HepG2 (cell line): ENCODE measurements around the gene EPO. TPM values are rescaled to one million over a fixed set of nuclear protein-coding genes. Genes with fewer than 3 reads are reported as not detected.
A peak's percentile ranks its signal among the peaks of the same experiment; 100 is the strongest.

Experiments
- ELF3 ChIP-seq: IDR thresholded peaks from 2 replicates; pipeline ENCODE4 v1.6.1; 2016; ENCODE audit warnings: missing genetic modification reagents, missing compliant biosample characterization
- FOSL1 ChIP-seq: sonication (generic); formaldehyde crosslinking; IDR thresholded peaks from 2 replicates; pipeline ENCODE4 v1.9.0; 2021; ENCODE audit warnings: missing genetic modification reagents, borderline replicate concordance
- GTF2F1 ChIP-seq: fragments of 150-350 bp; IDR thresholded peaks from 2 replicates; pipeline ENCODE4 v1.6.1; 2014; ENCODE audit warnings: low read length
- HOXA9 ChIP-seq: sonication (generic); formaldehyde crosslinking; IDR thresholded peaks from 2 replicates; pipeline ENCODE4 v1.8.1; 2022; ENCODE audit warnings: missing genetic modification reagents, mild to moderate bottlenecking, moderate library complexity, borderline replicate concordance
- IKZF4 ChIP-seq: sonication (generic); formaldehyde crosslinking; IDR thresholded peaks from 2 replicates; pipeline ENCODE4 v1.5.1; 2020; ENCODE audit warnings: borderline replicate concordance, mild to moderate bottlenecking, low read depth, missing genetic modification reagents; ENCODE audit errors: not compliant biosample characterization
- MAFG ChIP-seq: sonication (generic); formaldehyde crosslinking; IDR thresholded peaks from 2 replicates; pipeline ENCODE4 v1.5.1; 2020; ENCODE audit warnings: mild to moderate bottlenecking, missing genetic modification reagents
- MIER3 ChIP-seq: IDR thresholded peaks from 2 replicates; pipeline ENCODE4 v1.6.1; 2016; ENCODE audit warnings: missing compliant biosample characterization, borderline replicate concordance
- NR1H2 ChIP-seq: sonication (generic); formaldehyde crosslinking; IDR thresholded peaks from 2 replicates; pipeline ENCODE4 v1.8.1; 2022; ENCODE audit warnings: low read depth, missing genetic modification reagents, borderline replicate concordance
- NRL ChIP-seq: sonication (generic); formaldehyde crosslinking; IDR thresholded peaks from 2 replicates; pipeline ENCODE4 v1.5.0; 2020; ENCODE audit warnings: missing genetic modification reagents, mild to moderate bottlenecking, moderate library complexity, borderline replicate concordance
- REL ChIP-seq: sonication (generic); formaldehyde crosslinking; conservative IDR thresholded peaks from 2 replicates; pipeline ENCODE4 v1.8.0; 2022; ENCODE audit warnings: mild to moderate bottlenecking, missing genetic modification reagents, moderate library complexity
- SALL2 ChIP-seq: sonication (generic); formaldehyde crosslinking; IDR thresholded peaks from 2 replicates; pipeline ENCODE4 v1.8.1; 2023; ENCODE audit warnings: mild to moderate bottlenecking, missing genetic modification reagents, inconsistent platforms
- SAP130 ChIP-seq: IDR thresholded peaks from 2 replicates; pipeline ENCODE4 v1.6.1; 2016; ENCODE audit warnings: low read depth
- SMC3 ChIP-seq: IDR thresholded peaks from 2 replicates; pipeline ENCODE4 v1.6.1; 2011; ENCODE audit warnings: low read length, improper control_type of control experiment
- THAP8 ChIP-seq: sonication (generic); formaldehyde crosslinking; IDR thresholded peaks from 2 replicates; pipeline ENCODE4 v1.5.1; 2020; ENCODE audit warnings: missing genetic modification reagents, mild to moderate bottlenecking, borderline replicate concordance
- TP53 ChIP-seq: sonication (generic); formaldehyde crosslinking; conservative IDR thresholded peaks from 2 replicates; pipeline ENCODE4 v1.4.0; 2020; ENCODE audit warnings: missing genetic modification reagents
- ZFP82 ChIP-seq: sonication (generic); formaldehyde crosslinking; IDR thresholded peaks from 2 replicates; pipeline ENCODE4 v1.5.1; 2020; ENCODE audit warnings: mild to moderate bottlenecking, missing genetic modification reagents, borderline replicate concordance
- ZHX2 ChIP-seq, 2 experiments: sonication (generic) in 1 of 2; formaldehyde crosslinking in 1 of 2; IDR thresholded peaks; 2 replicates each; pipeline versions ENCODE4 v1.6.1 to v1.9.0; 2014 to 2022; ENCODE audit warnings: antibody characterized with exemption in 1 of 2, borderline replicate concordance in 1 of 2, inconsistent platforms in 1 of 2, low read depth in 1 of 2, missing genetic modification reagents in 1 of 2
- ZNF3 ChIP-seq: IDR thresholded peaks from 2 replicates; pipeline ENCODE4 v1.7.0; 2017; ENCODE audit warnings: inconsistent platforms
- ZNF34 ChIP-seq: sonication (generic); formaldehyde crosslinking; IDR thresholded peaks from 2 replicates; pipeline ENCODE4 v1.4.0; 2020; ENCODE audit warnings: mild to moderate bottlenecking, missing genetic modification reagents, borderline replicate concordance
- ZNF572 ChIP-seq: sonication (generic); formaldehyde crosslinking; IDR thresholded peaks from 2 replicates; pipeline ENCODE4 v1.5.1; 2020; ENCODE audit warnings: mild to moderate bottlenecking, missing genetic modification reagents
- ZNF709 ChIP-seq: sonication (generic); formaldehyde crosslinking; IDR thresholded peaks from 2 replicates; pipeline ENCODE4 v1.5.0; 2020; ENCODE audit warnings: mild to moderate bottlenecking, missing genetic modification reagents
- ZNF777 ChIP-seq: sonication (generic); formaldehyde crosslinking; IDR thresholded peaks from 2 replicates; pipeline ENCODE4 v1.4.0; 2020; ENCODE audit warnings: missing genetic modification reagents
- ZNF780A ChIP-seq: sonication (generic); formaldehyde crosslinking; IDR thresholded peaks from 2 replicates; pipeline ENCODE4 v1.8.0; 2022; ENCODE audit warnings: mild to moderate bottlenecking, missing genetic modification reagents, moderate library complexity
- ZNF788 ChIP-seq: sonication (generic); formaldehyde crosslinking; IDR thresholded peaks from 2 replicates; pipeline ENCODE4 v1.5.0; 2020; ENCODE audit warnings: mild to moderate bottlenecking, missing genetic modification reagents, borderline replicate concordance
- ZSCAN20 ChIP-seq: sonication (generic); formaldehyde crosslinking; IDR thresholded peaks from 2 replicates; pipeline ENCODE4 v1.4.0; 2020; ENCODE audit warnings: missing genetic modification reagents, mild to moderate bottlenecking, borderline replicate concordance
- polyA plus RNA-seq, 8 experiments: library from polyadenylated mRNA; depleted of rRNA in 3 of 8; stranded (reverse) in 7 of 8; unstranded in 1 of 8; fragments of >200 nt; fragmentation: Illumina TruSeq in 4 of 8; extraction: Trizol in 4 of 8; gene quantifications; 2 replicates each; pipeline versions ENCODE4 v1.2.1 to v1.2.3, GENCODE V29; 2011 to 2016; ENCODE audit warnings: low read depth in 4 of 8, missing spikeins in 1 of 8, mixed read lengths in 1 of 8; ENCODE audit not compliant: insufficient read depth in 1 of 8
- total RNA-seq, 5 experiments: library from RNA; depleted of rRNA; stranded (reverse); fragments of >200 nt; fragmentation: Illumina TruSeq; extraction: Trizol; gene quantifications; 2 replicates each; pipeline ENCODE4 v1.2.3, GENCODE V29; 2016; ENCODE audit warnings: low read depth in 1 of 5

The EPO gene
- total and polyA plus RNA-seq, 2 of the 13 experiments (the other 11 are each of a cell fraction or from before 2014, with no cell fraction given), result 10.3 to 25.7 TPM

GRCh38 chr7:100673302-100673941 is 46.8 kb upstream of the EPO start, which contains the start of gene GNB2 (continued):
- TF ChIP-seq ZNF3 (CRISPR knock-in tag) (no peak), FOSL1 (CRISPR knock-in tag) (no peak), SMC3 (no peak), ZHX2 (IDR thresholded peaks at IDR 0.05; ENCODE audit: low read depth) (0 out of 2 replicates have a peak, but pooled peaks have one; percentile 16), ZHX2 (CRISPR knock-in tag; IDR thresholded peaks at IDR 0.05; ENCODE audit: borderline replicate concordance) (no peak), TP53 (CRISPR knock-in tag) (no peak), ZNF777 (CRISPR knock-in tag) (no peak), ELF3 (CRISPR knock-in tag) (peak; percentile 81; the same call in 1 of the 2 replicates), HOXA9 (no peak), SAP130 (peak; percentile 79), SALL2 (CRISPR knock-in tag) (no peak; the same call in 1 of the 2 replicates), REL (CRISPR knock-in tag) (no peak), ZNF709 (CRISPR knock-in tag) (no peak), ZNF788 (CRISPR knock-in tag) (peak; percentile 66; the same call in 1 of the 2 replicates), ZNF572 (0 out of 2 replicates have a peak, but pooled peaks have one; percentile 28), ZNF34 (CRISPR knock-in tag) (no peak), ZFP82 (CRISPR knock-in tag) (no peak), MIER3 (CRISPR knock-in tag) (peak; percentile 57), NRL (no peak; the same call in 1 of the 2 replicates), THAP8 (CRISPR knock-in tag) (peak; percentile 39; the same call in 1 of the 2 replicates), NR1H2 (CRISPR knock-in tag) (no peak), IKZF4 (no peak), ZNF780A (0 out of 2 replicates have a peak, but pooled peaks have one; percentile 26), ZSCAN20 (CRISPR knock-in tag) (no peak), MAFG (CRISPR knock-in tag) (no peak), GTF2F1 (peak; percentile 87; the same call in 1 of the 2 replicates)
